AG09319 (cell line): Measurements from ENCODE around the gene KRTAP1-3.
"Not testable (repeated sequence)": the region's sequence is repeated elsewhere in the genome, so short reads cannot be mapped to it uniquely, and the experiment has no call there.

Source experiments
- DNase-seq: peaks from one replicate; pipeline ENCODE4 v3.0.0-alpha.2; 2010; ENCODE audit warnings: low read depth; ENCODE audit errors: extremely low read depth
- CTCF ChIP-seq: IDR thresholded peaks from 2 replicates; pipeline ENCODE4 v1.5.1; 2011; ENCODE audit warnings: low read depth, mild to moderate bottlenecking, inconsistent platforms, low read length, moderate library complexity

Gene KRTAP1-3, protein sequence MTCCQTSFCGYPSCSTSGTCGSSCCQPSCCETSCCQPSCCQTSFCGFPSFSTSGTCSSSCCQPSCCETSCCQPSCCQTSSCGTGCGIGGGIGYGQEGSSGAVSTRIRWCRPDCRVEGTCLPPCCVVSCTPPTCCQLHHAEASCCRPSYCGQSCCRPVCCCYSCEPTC

DNA sequence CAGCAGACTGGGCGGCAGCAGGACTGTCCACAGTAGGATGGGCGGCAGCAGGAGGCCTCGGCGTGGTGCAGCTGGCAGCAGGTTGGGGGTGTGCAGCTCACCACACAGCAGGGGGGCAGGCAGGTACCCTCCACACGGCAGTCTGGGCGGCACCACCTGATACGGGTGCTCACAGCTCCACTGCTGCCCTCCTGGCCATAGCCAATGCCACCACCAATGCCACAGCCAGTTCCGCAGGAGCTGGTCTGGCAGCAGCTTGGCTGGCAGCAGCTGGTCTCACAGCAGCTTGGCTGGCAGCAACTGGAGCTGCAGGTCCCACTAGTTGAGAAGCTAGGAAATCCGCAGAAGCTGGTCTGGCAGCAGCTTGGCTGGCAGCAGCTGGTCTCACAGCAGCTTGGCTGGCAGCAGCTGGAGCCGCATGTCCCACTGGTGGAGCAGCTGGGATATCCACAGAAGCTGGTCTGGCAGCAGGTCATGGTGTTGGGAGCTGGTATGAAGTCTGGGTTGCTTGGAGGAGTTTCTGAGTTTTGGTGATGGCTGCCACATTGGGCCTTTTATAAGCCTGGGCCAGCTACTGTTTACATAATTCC is at the start of gene KRTAP1-3:
KRTAP1-3 (minus strand) TSS at position 529 of the 590 bp plus-strand sequence; CDS start at position 476, 53 bp downstream.
- DNase-seq = not testable (repeated sequence)

- not testable (repeated sequence) for DNase-seq
These were observed 49.6 kb upstream of the KRTAP1-3 start, which contains the start of gene KRTAP4-7 for GRCh38 chr17:41084100-41084856. Gene KRTAP4-7, plus strand, starts transcription at chr17:41084150. Its CDS starts 57 bp downstream, at chr17:41084207.

DNA sequence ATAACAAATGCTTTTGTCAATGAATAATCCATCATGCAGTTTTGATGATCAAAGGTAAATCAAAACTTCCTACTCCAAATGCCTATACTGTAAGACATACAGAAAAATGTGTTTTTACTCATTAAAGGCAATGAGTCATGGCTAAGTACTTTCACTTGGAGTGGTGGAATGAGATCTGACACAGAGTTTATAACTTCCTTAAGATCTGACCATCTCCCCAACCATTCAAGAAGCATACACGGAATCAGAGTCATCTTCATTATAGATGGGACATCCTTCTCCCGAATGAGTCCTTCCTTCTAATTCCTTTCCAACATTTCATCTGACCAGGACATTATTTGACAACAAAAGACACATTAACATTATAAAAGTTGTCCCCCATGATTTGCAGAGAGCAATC is 48.8 kb upstream of the KRTAP1-3 start:
- not testable (repeated sequence) for DNase-seq

GRCh38 chr17:41082626-41083025 is 48.0 kb upstream of the KRTAP1-3 start:
- TF ChIP-seq CTCF = no peak
- no peak for DNase-seq

DNA sequence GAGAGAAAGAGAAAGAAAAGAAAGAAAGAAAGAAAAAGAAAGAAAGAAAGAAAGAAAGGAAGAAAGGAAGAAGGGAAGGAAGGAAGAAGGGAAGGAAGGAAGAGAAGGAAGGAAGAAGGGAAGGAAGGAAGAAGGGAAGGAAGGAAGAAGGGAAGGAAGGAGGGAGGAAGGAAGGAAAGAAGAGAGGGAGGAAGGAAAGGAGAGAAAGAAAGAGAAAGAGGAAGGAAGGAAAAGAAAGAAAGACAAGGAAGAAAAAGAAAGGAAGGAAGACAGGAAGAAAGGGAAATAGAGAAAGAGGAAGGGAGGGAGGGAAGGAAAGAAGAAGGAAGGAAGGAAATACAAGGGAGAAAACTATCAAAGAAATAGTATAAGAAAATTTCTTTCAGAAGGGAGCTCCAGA is 42.1 kb upstream of the KRTAP1-3 start:
- no peak for DNase-seq
- TF ChIP-seq CTCF = no peak

DNA sequence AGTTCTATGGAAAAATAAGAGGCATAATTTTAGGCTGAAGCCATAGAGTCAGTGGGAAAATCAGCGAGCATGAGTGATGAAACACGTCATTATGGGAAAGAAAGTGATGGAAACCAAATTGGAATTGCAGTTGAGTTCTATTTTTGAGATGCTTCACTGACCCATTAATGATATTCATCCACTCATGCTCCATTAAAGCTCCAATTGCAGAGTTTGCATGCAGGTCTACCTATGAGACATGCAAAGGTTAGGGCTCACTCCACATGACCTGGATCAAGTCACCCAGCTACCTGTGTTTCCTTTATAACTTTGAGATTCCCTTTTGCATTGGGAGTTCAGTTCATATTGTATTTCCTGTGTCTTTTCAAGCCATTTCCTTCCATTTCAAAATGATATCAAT is 39.0 kb upstream of the KRTAP1-3 start:
- DNase-seq = no peak
- TF ChIP-seq CTCF = no peak

DNA sequence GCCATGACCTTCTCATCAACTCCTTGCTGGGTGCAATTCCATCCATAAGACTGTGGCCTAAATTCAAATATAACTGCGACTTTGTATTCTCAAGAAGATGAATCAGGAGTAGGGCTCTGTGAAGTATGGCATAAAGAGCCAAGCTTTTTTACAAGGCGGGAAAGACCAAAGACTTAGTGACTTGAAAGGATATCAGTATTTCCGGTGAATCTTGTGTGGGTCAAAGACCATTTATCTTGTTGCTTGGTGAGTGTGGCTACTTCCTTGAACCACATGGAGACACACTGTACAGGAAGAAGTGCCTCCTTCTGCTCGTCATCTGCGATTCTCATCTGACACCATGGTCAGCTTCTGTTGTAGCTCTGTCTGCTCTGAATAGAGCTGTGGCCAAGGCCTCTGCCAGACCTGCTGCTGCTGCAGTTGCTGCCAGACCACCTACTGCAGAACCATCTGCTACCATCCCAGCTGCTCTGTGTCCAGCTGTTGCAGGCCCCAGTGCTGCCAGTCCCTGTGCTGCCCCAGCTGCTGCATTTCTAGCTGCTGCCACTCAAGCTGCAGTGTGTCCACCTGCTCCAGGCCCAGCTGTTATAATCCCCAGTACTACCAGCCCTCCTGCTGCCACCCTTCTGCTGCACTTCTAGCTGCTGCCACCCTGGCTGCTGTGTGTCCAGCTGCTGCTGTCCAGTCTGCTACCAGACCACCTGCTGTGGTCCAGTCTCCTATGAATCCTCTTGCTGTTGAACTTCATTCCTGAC is 37.1 kb upstream of the KRTAP1-3 start:
- DNase-seq = no peak
- no peak for TF ChIP-seq CTCF

GRCh38 chr17:41069031-41069430 is 34.4 kb upstream of the KRTAP1-3 start:
- TF ChIP-seq CTCF = no peak

More at GRCh38 chr17:41069031-41069430, 34.4 kb upstream of the KRTAP1-3 start:
- no peak for DNase-seq
